Cardiac fibroblast (primary cell): ENCODE results near the gene SH3BP2.

Source experiments
- DNase-seq, 2 donors: peaks; one replicate each; pipeline versions ENCODE4 v3.0.0 to v3.0.0-alpha.2; 2010; ENCODE audit warnings: low read depth in 2 of 2
- H3K4me3 ChIP-seq, 2 donors: replicated peaks in 1 of 2; 1 replicate in 1 of 2; 2 replicates in 1 of 2; pipeline ENCODE4 v1.5.1; 2011; ENCODE audit warnings: low read depth in 2 of 2, low read length in 2 of 2, mild to moderate bottlenecking in 2 of 2, moderate library complexity in 1 of 2
- TF ChIP-seq, protein P1 (sequence below): IDR thresholded peaks from one replicate; pipeline ENCODE4 v1.5.1; 2011; ENCODE audit warnings: low read depth, mild to moderate bottlenecking, low read length, inconsistent platforms

SH3BP2 gene

DNA sequence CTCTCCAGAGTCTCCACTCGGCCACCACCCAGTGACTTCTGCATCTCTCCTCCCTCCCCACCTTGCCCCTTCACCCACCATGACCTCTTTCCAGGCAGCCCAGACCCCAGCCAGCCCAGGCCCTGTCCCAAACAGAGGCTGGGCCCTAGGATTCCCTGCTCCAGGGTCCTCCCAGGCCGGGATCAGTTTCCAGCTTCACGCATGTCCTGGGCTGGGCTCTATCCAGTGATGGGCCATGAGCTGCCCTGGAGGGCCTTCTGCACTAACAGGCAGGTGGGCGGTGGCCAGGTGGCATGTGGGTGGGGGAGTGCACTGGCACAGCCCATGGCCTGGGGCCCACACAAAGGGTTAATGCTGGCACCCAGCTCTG lies 30.4 kb downstream of the SH3BP2 start:
- DNase-seq: no peak
- TF ChIP-seq, protein P1, sequence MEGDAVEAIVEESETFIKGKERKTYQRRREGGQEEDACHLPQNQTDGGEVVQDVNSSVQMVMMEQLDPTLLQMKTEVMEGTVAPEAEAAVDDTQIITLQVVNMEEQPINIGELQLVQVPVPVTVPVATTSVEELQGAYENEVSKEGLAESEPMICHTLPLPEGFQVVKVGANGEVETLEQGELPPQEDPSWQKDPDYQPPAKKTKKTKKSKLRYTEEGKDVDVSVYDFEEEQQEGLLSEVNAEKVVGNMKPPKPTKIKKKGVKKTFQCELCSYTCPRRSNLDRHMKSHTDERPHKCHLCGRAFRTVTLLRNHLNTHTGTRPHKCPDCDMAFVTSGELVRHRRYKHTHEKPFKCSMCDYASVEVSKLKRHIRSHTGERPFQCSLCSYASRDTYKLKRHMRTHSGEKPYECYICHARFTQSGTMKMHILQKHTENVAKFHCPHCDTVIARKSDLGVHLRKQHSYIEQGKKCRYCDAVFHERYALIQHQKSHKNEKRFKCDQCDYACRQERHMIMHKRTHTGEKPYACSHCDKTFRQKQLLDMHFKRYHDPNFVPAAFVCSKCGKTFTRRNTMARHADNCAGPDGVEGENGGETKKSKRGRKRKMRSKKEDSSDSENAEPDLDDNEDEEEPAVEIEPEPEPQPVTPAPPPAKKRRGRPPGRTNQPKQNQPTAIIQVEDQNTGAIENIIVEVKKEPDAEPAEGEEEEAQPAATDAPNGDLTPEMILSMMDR: no peak
- H3K4me3 ChIP-seq: no peak overlapping the region

DNA sequence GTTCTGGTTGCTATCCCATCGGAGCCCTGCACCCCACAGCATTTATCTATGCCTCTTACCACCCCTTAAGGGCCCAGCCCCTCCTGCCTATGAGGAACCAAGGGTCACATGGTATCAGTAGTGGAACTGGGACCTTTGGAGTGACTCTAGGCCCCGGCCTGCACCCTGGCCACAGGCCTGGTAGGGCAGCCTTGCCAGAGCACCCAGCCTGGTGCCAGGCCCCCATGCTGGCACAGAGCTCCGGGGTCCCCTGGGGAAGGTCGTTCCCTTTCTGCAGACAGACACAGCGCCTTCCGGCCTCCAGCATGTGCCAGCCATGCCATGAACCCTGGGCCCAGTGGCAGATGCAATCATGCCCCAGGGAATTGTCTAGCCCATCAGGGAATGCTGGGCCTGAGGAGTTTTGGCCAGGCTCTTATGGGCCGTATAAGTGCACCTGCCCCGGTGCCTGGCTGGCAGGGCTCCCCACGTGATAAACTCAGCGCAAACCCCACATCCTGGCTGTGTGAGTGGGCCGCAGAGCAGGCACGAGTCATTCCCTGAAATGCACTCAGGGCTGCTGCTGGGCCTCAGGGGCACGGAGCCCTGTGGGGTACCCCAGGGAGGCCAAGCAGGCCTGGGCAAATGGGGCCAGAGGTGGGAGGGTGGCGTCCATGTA lies 30.9 kb downstream of the SH3BP2 start:
- no peak for DNase-seq
- TF ChIP-seq, protein P1: no peak
- H3K4me3 ChIP-seq: no peak overlapping the region

DNA sequence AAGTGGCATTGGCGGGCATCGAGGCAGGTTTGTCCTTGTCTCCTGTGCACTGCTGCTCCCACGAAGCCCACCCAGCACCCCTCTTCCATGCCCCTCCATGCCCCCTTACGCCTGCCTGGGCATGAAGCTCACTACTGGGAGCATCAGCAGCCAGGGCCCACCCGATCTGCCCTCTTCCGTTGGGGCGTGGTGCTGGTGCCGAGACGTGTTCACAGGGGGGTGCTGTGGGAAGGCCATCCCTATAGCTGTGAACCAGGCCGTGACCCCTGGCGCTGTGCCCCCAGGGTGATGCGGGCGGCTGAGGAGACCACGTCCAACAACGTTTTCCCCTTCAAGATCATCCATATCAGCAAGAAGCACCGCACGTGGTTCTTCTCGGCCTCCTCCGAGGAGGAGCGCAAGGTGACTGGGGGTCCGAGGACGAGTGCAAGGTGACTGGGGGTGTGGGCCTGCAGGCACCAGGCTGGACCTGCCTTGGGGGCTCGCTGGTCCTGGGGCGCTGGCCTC lies 31.5 kb downstream of the SH3BP2 start:
- DNase-seq: no peak
- H3K4me3 ChIP-seq: no peak overlapping the region
- TF ChIP-seq, protein P1: no peak

DNA sequence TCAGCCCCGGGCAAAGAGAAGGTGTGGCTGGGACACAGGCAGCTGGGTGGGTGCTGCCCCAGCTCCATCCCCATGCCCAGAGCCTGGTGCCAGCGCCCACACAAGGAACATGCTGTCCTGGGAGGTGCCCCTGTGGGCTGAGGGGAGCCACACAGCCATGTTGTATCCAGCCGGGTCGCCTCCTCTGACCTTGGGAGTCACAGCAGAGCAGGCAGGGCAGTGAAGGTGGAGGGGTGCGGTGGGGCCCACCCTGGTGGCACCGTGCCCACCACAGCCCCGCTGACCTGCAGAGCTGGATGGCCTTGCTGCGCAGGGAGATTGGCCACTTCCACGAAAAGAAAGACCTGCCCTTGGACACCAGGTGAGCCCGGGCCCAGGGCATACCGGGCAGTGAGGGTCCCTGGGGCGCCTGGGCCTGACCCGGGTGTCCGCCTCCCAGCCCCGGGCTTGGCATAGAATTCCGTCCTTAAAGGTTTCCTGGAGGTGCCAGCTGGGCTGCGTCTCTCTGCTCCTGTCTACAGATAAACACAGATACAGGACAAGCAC lies 32.0 kb downstream of the SH3BP2 start:
- TF ChIP-seq, protein P1: no peak
- no peak for DNase-seq
- no peak overlapping the region for H3K4me3 ChIP-seq

DNA sequence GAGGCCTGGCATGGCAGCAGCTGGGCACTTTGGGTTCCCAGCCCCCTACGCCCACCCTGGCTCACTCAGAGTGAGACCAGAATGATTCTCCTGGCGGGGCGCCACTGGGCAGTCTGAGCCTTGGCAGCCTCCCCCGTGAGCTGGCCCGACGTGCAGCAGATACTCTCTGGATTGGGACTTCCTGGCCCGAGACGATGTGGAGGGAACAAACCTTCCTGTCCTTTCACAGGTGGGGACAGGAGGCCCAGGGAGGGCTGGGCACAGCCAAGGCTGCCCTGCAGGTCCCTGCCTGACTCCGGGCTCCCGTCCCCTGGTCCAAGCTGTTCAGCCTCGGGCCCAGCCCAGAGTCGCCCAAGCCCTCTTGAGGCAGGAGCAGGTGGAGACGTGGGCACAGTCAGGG lies 32.9 kb downstream of the SH3BP2 start:
- DNase-seq: no peak
- H3K4me3 ChIP-seq: no peak overlapping the region
- TF ChIP-seq, protein P1: no peak

DNA sequence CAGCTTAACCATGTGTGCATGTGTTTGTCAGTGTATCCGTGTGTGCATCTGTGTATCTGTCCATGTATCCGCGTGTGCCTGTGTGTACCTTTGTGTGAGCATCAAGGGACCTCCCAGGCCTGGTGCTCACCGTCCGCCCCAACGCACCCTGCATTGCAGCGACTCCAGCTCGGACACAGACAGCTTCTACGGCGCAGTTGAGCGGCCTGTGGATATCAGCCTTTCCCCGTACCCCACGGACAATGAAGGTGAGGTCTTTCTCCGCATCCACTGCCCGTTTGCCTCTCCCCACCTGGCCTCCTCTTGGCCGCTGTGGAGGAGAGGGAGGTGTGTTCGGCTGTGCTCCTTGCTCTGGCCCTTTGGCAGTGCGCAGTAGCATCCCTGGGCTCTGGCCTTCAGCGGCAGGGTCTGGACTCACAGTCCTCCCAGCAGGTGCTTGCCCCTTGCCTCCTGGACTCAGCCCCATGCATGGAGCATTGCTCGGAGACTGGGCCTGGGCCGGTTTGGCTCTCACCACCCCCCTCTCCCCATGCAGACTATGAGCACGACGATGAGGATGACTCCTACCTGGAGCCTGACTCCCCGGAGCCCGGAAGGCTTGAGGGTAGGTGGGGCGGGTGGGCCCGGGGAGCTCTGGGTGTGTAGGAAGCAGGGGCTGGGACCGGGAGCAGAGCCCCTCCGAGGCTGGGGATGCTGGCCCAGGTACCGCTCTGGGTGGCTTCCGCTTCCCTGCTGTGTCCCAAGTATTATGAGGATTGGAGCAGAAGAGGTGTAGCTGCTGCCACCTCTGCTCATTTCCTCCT lies 34.4 kb downstream of the SH3BP2 start:
- no peak overlapping the region for H3K4me3 ChIP-seq
- TF ChIP-seq, protein P1: no peak
- no peak for DNase-seq
